ENCODE data around the gene SCN2B. TPM values are rescaled to one million over a fixed set of nuclear protein-coding genes. Genes with fewer than 3 reads are reported as not detected.

Gene SCN2B
- total and polyA plus RNA-seq, 8 donors: 0.04 to 0.31 (median 0.06) TPM

DNA sequence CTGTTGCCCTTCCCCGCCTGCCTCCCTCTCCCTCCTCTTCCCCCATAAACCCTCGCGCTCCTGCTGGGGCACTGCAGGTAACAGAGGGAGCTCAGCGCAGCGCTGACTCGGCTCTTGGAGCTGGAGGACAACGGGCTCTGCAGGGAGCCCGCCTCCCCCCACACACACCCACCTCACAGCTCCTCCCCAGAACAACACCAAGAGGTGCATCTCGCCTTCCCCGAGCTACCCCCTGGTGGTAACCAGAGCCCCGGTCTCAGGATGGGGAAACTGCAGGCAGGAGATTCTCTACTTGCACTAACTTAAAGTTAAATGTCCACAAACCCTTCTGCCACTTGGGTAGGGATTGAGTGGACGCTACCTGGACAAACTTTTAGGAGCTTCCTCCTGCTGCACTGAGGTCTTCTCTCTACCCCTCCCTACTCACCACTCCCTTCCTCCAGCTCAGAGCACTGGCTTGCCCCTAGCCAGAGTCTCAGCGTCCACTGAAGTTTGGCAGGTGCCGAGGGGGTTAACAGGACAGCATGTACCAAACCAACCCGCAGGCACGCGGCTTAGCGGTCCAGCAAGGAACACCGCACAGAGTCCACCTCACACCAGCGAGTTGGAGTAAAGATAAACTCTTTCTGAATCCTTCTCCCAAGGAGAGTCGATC lies 19.8 kb downstream of the SCN2B start:
- intact Hi-C loops (cut with DNase I): no loop called here
- no peak overlapping the region for H3K4me3 ChIP-seq
- no peak overlapping the region for H3K27ac ChIP-seq
- 4 to 5% methylated on average over 21 of the region's 21 CpGs for WGBS, 2 donors
- FAIRE-seq (no peak), DNase-seq (peak in 1 of 6 donors; percentile 41), ATAC-seq (peak in 2 of 4 donors; percentile 23 to 43)
- H3K4me1 ChIP-seq: peaks cover 0 to 6% (median 5%) of the 10 kb centered on the region in 3 donors
- no peaks in the 10 kb centered on the region for H3K36me3 ChIP-seq
- TF ChIP-seq, protein P1, sequence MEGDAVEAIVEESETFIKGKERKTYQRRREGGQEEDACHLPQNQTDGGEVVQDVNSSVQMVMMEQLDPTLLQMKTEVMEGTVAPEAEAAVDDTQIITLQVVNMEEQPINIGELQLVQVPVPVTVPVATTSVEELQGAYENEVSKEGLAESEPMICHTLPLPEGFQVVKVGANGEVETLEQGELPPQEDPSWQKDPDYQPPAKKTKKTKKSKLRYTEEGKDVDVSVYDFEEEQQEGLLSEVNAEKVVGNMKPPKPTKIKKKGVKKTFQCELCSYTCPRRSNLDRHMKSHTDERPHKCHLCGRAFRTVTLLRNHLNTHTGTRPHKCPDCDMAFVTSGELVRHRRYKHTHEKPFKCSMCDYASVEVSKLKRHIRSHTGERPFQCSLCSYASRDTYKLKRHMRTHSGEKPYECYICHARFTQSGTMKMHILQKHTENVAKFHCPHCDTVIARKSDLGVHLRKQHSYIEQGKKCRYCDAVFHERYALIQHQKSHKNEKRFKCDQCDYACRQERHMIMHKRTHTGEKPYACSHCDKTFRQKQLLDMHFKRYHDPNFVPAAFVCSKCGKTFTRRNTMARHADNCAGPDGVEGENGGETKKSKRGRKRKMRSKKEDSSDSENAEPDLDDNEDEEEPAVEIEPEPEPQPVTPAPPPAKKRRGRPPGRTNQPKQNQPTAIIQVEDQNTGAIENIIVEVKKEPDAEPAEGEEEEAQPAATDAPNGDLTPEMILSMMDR (IDR thresholded peaks at IDR 0.05): no peak
- H3K27me3 ChIP-seq: no peaks in the 10 kb centered on the region
- H3K9me3 ChIP-seq: no peaks in the 10 kb centered on the region

DNA sequence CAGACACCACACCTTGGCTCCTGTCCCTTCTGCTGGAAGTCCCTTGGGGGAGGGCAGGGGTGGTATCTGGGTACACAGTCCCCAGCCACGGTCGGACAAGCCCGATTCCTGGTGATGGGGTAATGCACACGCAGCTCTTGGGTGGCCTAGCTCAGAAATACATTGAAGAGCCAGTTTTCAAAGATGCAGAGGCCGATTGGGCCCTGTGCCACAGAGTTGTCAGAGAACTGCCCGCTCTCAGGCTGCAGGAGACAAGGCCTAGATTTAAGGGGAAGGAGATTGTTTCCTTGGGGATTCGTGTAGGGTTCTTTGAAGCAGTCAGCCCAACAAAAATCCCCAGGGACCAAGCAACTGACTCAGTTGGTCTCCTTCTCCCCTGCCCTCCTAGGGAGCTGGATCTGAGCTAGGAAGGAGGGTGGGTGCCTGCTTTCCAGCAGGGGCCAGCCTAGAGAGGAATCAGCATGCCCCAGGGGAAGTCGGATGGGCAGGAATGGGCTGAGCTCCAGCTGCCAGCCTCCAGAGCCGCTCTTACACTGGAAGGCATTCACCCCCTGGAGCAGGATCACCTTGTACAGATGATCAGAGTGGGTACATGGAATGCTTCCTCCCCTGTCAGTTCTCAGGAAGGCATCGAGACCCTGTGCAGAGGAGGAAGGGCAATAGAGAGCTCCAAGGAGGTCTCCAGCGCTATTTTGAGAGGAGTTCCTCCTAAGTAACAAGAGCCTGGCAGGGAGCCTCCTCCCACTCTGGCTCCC lies 20.5 kb downstream of the SCN2B start:
- H3K27ac ChIP-seq: no peak overlapping the region
- FAIRE-seq: no peak
- no peak for ATAC-seq
- WGBS, 2 donors: 59 to 64% methylated on average over 10 to 11 of the region's 11 CpGs
- H3K9me3 ChIP-seq: no peaks in the 10 kb centered on the region
- no peak overlapping the region for H3K4me3 ChIP-seq
- H3K4me1 ChIP-seq: peaks cover 0 to 6% (median 5%) of the 10 kb centered on the region in 3 donors
- no peaks in the 10 kb centered on the region for H3K27me3 ChIP-seq
- intact Hi-C loops (cut with DNase I): no loop called here
- TF ChIP-seq, protein P1 (IDR thresholded peaks at IDR 0.05): no peak
- no peaks in the 10 kb centered on the region for H3K36me3 ChIP-seq
- DNase-seq: no peak

DNA sequence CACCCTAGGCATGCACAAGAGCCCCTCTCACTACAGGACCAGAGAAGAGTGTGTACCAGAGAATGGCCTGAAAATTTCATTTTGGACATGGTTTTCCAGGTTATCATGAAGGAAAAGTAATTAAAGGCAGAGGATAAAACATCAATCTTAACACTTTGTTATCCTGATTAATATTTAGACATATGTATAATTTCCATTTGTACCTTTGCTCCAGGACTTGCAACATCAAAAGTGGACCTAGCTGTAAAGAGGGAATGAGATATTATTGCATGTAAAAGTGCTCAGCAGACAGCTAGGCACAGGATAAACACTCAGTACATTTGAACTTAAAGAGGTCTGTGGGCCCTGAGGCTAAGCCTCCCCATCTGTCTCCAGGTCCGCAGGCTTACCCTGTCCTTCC lies 21.8 kb downstream of the SCN2B start:
- no peaks in the 10 kb centered on the region for H3K36me3 ChIP-seq
- H3K27me3 ChIP-seq: no peaks in the 10 kb centered on the region
- TF ChIP-seq, protein P1 (IDR thresholded peaks at IDR 0.05): no peak
- H3K4me3 ChIP-seq: no peak overlapping the region
- intact Hi-C loops (cut with DNase I): no loop called here
- FAIRE-seq (no peak), DNase-seq (no peak), ATAC-seq (no peak)
- 89 to 100% methylated on average over 1 of the region's 1 CpG for WGBS, 2 donors
- no peak overlapping the region for H3K27ac ChIP-seq
- H3K4me1 ChIP-seq: peaks cover 0 to 6% (median 5%) of the 10 kb centered on the region in 3 donors
- H3K9me3 ChIP-seq: no peaks in the 10 kb centered on the region

DNA sequence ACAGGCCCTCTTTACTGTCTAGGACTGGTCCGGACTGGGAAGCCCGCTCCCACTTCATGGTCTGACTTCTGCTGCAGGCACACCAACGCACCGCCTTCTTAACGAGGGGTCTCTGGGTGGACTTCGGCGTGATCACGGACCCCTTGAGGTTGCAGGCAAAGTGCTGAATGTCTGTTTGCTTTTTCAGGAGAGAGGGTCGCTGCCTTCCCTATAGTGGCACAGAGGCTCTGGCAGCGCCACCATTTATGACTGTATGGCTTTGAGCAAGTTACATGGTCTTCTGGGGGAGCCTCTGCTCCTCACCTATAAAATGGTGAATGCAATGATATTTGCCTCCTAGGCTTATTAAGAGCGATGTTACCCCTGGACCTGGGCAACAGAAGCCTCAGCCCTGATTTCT lies 22.5 kb downstream of the SCN2B start:
- no peak overlapping the region for H3K4me3 ChIP-seq
- H3K36me3 ChIP-seq: no peaks in the 10 kb centered on the region
- intact Hi-C loops (cut with DNase I): no loop called here
- 83 to 85% methylated on average over 11 of the region's 11 CpGs for WGBS, 2 donors
- peaks cover 0 to 6% (median 5%) of the 10 kb centered on the region in 3 donors for H3K4me1 ChIP-seq
- ATAC-seq: no peak
- no peak overlapping the region for H3K27ac ChIP-seq
- TF ChIP-seq, protein P1 (IDR thresholded peaks at IDR 0.05): no peak
- no peak for FAIRE-seq
- no peaks in the 10 kb centered on the region for H3K9me3 ChIP-seq
- no peak for DNase-seq
- no peaks in the 10 kb centered on the region for H3K27me3 ChIP-seq

DNA sequence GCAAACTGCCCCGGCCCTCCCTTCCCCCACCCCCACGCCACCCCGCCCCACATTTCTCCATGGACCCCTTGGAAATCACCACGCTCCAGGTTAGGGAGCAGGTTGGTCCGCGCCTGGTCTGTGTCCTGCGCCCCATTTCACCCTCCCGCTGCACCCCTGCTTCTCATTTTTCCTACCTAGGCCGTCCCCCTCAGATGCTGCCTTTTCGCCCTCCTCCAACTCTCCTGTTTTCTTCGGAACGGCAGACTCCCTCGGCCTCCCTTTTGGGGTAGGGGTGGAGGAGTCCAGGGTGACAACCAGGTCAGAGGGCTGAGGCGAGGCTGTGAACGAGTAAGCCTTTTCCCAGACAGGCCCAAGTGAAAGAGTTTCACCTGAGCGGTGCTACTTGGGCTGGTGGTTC lies 22.9 kb downstream of the SCN2B start:
- peak overlapping the region in 1 of 4 donors; percentile 57 for H3K4me3 ChIP-seq

More for the DNA sequence above, 22.9 kb downstream of the SCN2B start:
- Histone ChIP-seq H3K27me3 (no peaks in the 10 kb centered on the region), H3K9me3 (no peaks in the 10 kb centered on the region), H3K36me3 (no peaks in the 10 kb centered on the region), H3K4me1 (peaks cover 0 to 6% (median 5%) of the 10 kb centered on the region in 3 donors), H3K27ac (no peak overlapping the region)
- TF ChIP-seq, protein P1 (IDR thresholded peaks at IDR 0.05): no peak
- intact Hi-C loops (cut with DNase I): no loop called here
- WGBS, 2 donors: 43 to 46% methylated on average over 16 of the region's 16 CpGs
- DNase-seq: no peak
- no peak for FAIRE-seq
- no peak for ATAC-seq

Measured in pancreas (tissue), 10 donors.